Stimulated activated CD4-positive, alpha-beta T cell treated with anti-CD3 and anti-CD28 coated beads, TNF-alpha, amount 100 ng/mL, for 1 hour (primary cell): ENCODE measurements around the gene STXBP2.

ENCODE experiments used
- DNase-seq, 3 donors: peaks; one replicate each; pipeline ENCODE4 v3.0.0-alpha.2; 2020; ENCODE audit warnings: low read depth in 3 of 3, low spot score in 1 of 3

STXBP2 gene

GRCh38 chr19:7648265-7649014, 11.5 kb downstream of the STXBP2 start:
- DNase-seq = no peak

GRCh38 chr19:7650148-7650547, 13.2 kb downstream of the STXBP2 start:
- no peak for DNase-seq

GRCh38 chr19:7652061-7652641, 15.2 kb downstream of the STXBP2 start:
- DNase-seq = peak; percentile 66 to 89 (median 74)

GRCh38 chr19:7654401-7654800, 17.5 kb downstream of the STXBP2 start:
- DNase-seq = no peak

GRCh38 chr19:7655581-7655980, 18.7 kb downstream of the STXBP2 start:
- no peak for DNase-seq

- no peak for DNase-seq
Observed at GRCh38 chr19:7657131-7657751, 20.3 kb downstream of the STXBP2 start.

- DNase-seq = no peak
Observed at GRCh38 chr19:7658219-7658686, 21.3 kb downstream of the STXBP2 start.

- DNase-seq = no peak
Observed at GRCh38 chr19:7661744-7662538, 25.0 kb downstream of the STXBP2 start.

- no peak for DNase-seq
Observed at GRCh38 chr19:7662657-7663056, 25.7 kb downstream of the STXBP2 start.

GRCh38 chr19:7663706-7664105, 26.8 kb downstream of the STXBP2 start:
- DNase-seq = no peak

GRCh38 chr19:7665076-7665475, 28.2 kb downstream of the STXBP2 start:
- DNase-seq = no peak

GRCh38 chr19:7668842-7669241, 31.9 kb downstream of the STXBP2 start, which contains the start of gene RETN:
Gene RETN (plus strand): TSS chr19:7669049. CDS start chr19:7669327, 278 bp downstream.
- DNase-seq = no peak

GRCh38 chr19:7669641-7670040, 32.7 kb downstream of the STXBP2 start:
- no peak for DNase-seq

- no peak for DNase-seq
Observed at GRCh38 chr19:7670150-7670783, 33.4 kb downstream of the STXBP2 start.

GRCh38 chr19:7670790-7671189, 33.9 kb downstream of the STXBP2 start:
- no peak for DNase-seq

- no peak for DNase-seq
Observed at GRCh38 chr19:7672522-7672921, 35.6 kb downstream of the STXBP2 start.

- no peak for DNase-seq
Observed at GRCh38 chr19:7674010-7675005, 37.4 kb downstream of the STXBP2 start.

GRCh38 chr19:7676376-7676775, 39.5 kb downstream of the STXBP2 start:
- no peak for DNase-seq

GRCh38 chr19:7676854-7677253, 39.9 kb downstream of the STXBP2 start, which contains the start of gene MCEMP1:
Gene MCEMP1 (plus strand): TSS chr19:7677090. CDS start chr19:7677121, 31 bp downstream.
- no peak for DNase-seq
